Measurements from ENCODE around the gene FUT8.

The FUT8 gene

DNA sequence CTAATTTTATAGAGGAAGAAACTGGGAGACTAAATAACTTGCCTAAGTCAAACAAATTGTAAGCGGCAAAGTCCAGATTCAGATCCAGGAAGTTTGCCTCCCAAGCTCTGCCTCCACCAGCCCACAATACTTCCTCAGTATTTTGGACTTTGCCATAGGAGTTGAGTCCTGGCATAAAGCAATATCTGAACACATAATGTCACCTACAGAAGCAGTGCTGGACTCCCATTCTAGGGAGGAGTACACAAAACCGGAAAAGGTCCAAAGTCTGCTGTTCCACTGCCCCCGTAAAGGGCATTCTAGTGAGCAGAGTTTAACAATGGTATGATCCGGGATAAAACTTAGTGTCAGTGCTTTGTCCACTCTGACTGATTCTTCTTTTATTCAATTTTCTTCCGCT is 340.5 kb downstream of the FUT8 start (continued):
- TF ChIP-seq, protein P1, sequence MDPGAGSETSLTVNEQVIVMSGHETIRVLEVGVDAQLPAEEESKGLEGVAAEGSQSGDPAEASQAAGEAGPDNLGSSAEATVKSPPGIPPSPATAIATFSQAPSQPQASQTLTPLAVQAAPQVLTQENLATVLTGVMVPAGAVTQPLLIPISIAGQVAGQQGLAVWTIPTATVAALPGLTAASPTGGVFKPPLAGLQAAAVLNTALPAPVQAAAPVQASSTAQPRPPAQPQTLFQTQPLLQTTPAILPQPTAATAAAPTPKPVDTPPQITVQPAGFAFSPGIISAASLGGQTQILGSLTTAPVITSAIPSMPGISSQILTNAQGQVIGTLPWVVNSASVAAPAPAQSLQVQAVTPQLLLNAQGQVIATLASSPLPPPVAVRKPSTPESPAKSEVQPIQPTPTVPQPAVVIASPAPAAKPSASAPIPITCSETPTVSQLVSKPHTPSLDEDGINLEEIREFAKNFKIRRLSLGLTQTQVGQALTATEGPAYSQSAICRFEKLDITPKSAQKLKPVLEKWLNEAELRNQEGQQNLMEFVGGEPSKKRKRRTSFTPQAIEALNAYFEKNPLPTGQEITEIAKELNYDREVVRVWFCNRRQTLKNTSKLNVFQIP (CRISPR knock-in tag; IDR thresholded peaks at IDR 0.05; ENCODE audit: borderline replicate concordance, low read depth): no peak
- TF ChIP-seq TOX (CRISPR knock-in tag; IDR thresholded peaks at IDR 0.05; ENCODE audit: borderline replicate concordance): no peak
- no peak for TF ChIP-seq ZFP3 (CRISPR knock-in tag; IDR thresholded peaks at IDR 0.05)
- TF ChIP-seq ARNTL (CRISPR knock-in tag; IDR thresholded peaks at IDR 0.05; ENCODE audit: borderline replicate concordance, low read depth): no peak
- TF ChIP-seq, protein P2, sequence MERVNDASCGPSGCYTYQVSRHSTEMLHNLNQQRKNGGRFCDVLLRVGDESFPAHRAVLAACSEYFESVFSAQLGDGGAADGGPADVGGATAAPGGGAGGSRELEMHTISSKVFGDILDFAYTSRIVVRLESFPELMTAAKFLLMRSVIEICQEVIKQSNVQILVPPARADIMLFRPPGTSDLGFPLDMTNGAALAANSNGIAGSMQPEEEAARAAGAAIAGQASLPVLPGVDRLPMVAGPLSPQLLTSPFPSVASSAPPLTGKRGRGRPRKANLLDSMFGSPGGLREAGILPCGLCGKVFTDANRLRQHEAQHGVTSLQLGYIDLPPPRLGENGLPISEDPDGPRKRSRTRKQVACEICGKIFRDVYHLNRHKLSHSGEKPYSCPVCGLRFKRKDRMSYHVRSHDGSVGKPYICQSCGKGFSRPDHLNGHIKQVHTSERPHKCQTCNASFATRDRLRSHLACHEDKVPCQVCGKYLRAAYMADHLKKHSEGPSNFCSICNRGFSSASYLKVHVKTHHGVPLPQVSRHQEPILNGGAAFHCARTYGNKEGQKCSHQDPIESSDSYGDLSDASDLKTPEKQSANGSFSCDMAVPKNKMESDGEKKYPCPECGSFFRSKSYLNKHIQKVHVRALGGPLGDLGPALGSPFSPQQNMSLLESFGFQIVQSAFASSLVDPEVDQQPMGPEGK (CRISPR knock-in tag; IDR thresholded peaks at IDR 0.05; ENCODE audit: borderline replicate concordance): no peak

DNA sequence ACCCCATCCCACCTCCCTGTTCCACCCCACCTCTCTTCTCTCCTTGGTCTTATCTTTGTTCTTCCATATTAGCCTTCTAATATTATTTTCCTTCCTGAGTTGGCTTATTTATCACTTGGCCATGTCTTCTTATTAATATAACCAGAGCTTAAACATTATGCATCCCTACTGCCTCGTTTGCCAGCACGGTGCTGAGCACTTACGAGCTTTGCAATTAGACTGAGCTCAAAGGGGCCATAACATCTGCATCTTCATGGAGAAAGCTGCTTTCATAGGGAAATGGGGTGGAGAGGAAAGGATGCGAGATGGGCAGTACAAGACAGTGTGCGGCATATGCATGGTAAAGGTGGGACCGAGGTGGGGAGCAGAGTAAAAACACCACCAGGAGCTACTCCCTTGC is 342.8 kb downstream of the FUT8 start:
- ATAC-seq: no peak
- TF ChIP-seq TCF4 (CRISPR knock-in tag; IDR thresholded peaks at IDR 0.05; ENCODE audit: borderline replicate concordance) (no peak), TOX (CRISPR knock-in tag; IDR thresholded peaks at IDR 0.05; ENCODE audit: borderline replicate concordance) (no peak), ZC3H10 (CRISPR knock-in tag; IDR thresholded peaks at IDR 0.05) (no peak), ZNF8 (CRISPR knock-in tag; IDR thresholded peaks at IDR 0.05) (no peak), ISL1 (CRISPR knock-in tag; IDR thresholded peaks at IDR 0.05) (no peak), GLIS3 (CRISPR knock-in tag; IDR thresholded peaks at IDR 0.05) (no peak), ZNF565 (CRISPR knock-in tag; conservative IDR thresholded peaks at IDR 0.05; ENCODE audit: low read depth) (no peak), ZNF70 (CRISPR knock-in tag; IDR thresholded peaks at IDR 0.05) (no peak), SNAI2 (CRISPR knock-in tag; IDR thresholded peaks at IDR 0.05) (no peak), PPARA (CRISPR knock-in tag; IDR thresholded peaks at IDR 0.05; ENCODE audit: borderline replicate concordance) (no peak)
- TF ChIP-seq, protein P1 (CRISPR knock-in tag; IDR thresholded peaks at IDR 0.05; ENCODE audit: borderline replicate concordance, low read depth): no peak

DNA sequence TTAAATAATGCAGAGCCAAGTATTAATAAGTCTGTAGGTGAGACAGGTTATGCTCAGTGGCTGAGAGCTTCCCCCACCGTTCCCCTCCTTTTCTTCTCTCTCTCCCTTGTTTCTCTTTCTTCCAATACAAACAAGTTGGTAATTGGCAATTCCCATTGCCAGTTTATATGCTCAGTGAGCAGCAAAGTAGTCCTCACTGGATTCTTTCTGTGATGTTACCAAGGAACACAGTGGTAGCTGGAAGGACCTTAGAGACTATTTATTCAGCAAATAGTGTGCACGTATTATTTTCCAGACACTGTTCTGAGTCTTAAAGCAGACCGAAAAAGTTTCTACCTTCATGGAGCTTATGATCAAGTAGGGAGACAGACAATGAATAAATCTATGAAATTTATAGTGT is 344.4 kb downstream of the FUT8 start:
- TF ChIP-seq CSDC2 (CRISPR knock-in tag; IDR thresholded peaks at IDR 0.05): no peak
- TF ChIP-seq, protein P3, sequence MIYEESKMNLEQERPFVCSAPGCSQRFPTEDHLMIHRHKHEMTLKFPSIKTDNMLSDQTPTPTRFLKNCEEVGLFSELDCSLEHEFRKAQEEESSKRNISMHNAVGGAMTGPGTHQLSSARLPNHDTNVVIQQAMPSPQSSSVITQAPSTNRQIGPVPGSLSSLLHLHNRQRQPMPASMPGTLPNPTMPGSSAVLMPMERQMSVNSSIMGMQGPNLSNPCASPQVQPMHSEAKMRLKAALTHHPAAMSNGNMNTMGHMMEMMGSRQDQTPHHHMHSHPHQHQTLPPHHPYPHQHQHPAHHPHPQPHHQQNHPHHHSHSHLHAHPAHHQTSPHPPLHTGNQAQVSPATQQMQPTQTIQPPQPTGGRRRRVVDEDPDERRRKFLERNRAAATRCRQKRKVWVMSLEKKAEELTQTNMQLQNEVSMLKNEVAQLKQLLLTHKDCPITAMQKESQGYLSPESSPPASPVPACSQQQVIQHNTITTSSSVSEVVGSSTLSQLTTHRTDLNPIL (CRISPR knock-in tag; IDR thresholded peaks at IDR 0.05; ENCODE audit: low read depth): no peak
- no peak for TF ChIP-seq ESRRG (CRISPR knock-in tag; IDR thresholded peaks at IDR 0.05)
- TF ChIP-seq ZFP30 (CRISPR knock-in tag; IDR thresholded peaks at IDR 0.05): no peak
- TF ChIP-seq ZC3H10 (CRISPR knock-in tag; IDR thresholded peaks at IDR 0.05): no peak
- TF ChIP-seq ISL1 (CRISPR knock-in tag; IDR thresholded peaks at IDR 0.05): no peak
- no peak for TF ChIP-seq SNAI2 (CRISPR knock-in tag; IDR thresholded peaks at IDR 0.05)
- TF ChIP-seq ZNF8 (CRISPR knock-in tag; IDR thresholded peaks at IDR 0.05): no peak
- no peak for TF ChIP-seq RARB (CRISPR knock-in tag; IDR thresholded peaks at IDR 0.05)
- TF ChIP-seq PPARA (CRISPR knock-in tag; IDR thresholded peaks at IDR 0.05; ENCODE audit: borderline replicate concordance): no peak
- TF ChIP-seq ARNTL (CRISPR knock-in tag; IDR thresholded peaks at IDR 0.05; ENCODE audit: borderline replicate concordance, low read depth): no peak
- TF ChIP-seq, protein P4, sequence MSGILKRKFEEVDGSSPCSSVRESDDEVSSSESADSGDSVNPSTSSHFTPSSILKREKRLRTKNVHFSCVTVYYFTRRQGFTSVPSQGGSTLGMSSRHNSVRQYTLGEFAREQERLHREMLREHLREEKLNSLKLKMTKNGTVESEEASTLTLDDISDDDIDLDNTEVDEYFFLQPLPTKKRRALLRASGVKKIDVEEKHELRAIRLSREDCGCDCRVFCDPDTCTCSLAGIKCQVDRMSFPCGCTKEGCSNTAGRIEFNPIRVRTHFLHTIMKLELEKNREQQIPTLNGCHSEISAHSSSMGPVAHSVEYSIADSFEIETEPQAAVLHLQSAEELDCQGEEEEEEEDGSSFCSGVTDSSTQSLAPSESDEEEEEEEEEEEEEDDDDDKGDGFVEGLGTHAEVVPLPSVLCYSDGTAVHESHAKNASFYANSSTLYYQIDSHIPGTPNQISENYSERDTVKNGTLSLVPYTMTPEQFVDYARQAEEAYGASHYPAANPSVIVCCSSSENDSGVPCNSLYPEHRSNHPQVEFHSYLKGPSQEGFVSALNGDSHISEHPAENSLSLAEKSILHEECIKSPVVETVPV (CRISPR knock-in tag; IDR thresholded peaks at IDR 0.05): no peak
- no peak for TF ChIP-seq TOX (CRISPR knock-in tag; IDR thresholded peaks at IDR 0.05; ENCODE audit: borderline replicate concordance)
- TF ChIP-seq, protein P5, sequence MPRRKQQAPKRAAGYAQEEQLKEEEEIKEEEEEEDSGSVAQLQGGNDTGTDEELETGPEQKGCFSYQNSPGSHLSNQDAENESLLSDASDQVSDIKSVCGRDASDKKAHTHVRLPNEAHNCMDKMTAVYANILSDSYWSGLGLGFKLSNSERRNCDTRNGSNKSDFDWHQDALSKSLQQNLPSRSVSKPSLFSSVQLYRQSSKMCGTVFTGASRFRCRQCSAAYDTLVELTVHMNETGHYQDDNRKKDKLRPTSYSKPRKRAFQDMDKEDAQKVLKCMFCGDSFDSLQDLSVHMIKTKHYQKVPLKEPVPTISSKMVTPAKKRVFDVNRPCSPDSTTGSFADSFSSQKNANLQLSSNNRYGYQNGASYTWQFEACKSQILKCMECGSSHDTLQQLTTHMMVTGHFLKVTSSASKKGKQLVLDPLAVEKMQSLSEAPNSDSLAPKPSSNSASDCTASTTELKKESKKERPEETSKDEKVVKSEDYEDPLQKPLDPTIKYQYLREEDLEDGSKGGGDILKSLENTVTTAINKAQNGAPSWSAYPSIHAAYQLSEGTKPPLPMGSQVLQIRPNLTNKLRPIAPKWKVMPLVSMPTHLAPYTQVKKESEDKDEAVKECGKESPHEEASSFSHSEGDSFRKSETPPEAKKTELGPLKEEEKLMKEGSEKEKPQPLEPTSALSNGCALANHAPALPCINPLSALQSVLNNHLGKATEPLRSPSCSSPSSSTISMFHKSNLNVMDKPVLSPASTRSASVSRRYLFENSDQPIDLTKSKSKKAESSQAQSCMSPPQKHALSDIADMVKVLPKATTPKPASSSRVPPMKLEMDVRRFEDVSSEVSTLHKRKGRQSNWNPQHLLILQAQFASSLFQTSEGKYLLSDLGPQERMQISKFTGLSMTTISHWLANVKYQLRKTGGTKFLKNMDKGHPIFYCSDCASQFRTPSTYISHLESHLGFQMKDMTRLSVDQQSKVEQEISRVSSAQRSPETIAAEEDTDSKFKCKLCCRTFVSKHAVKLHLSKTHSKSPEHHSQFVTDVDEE (CRISPR knock-in tag; IDR thresholded peaks at IDR 0.05): no peak
- ATAC-seq: no peak
